ENCODE data around the gene TGFBR1.

Gene TGFBR1

DNA sequence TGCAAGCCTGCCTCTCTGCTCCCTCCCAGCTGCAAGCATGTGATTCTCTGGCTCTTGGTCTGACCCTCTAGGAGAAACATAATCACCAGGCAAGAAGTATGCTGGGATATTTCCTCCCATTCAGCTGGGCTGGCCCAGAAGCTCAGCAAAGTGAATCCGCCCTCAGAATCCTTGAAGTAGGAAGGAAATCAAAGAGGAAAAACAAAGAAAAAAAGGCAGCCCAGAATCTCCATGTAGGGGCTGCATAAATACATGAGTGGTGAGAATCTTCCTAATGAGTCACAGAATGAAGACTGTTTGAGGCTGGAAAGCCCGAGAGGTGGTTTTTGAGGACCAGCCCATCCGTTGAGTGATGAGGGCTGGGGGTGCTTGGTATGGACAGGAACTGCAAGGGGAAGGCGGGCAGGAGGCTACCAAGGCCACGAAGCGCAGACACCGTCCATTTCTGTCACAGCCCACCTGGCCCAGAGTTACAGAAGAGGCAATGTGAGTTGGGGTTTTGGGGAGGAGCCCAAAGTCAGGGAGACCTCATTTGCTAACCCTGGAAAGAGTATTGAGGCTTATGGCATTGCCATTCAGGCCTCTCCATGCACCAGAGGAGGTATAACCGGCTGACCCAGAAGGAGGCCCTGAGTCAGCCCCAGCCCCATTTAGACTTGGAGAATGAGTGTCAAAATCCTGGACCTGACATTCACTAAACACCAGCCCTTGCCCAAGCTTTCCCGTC is 33.4 kb upstream of the TGFBR1 start:
- Histone ChIP-seq H4K20me1 (ENCODE audit: control insufficient read depth, insufficient read depth, low read depth, low read length) (no peaks in the 10 kb centered on the region), H3F3A (ENCODE audit: control insufficient read depth, insufficient read depth) (no peaks in the 10 kb centered on the region), H3K36me3 (ENCODE audit: control insufficient read depth, low read length) (no peaks in the 10 kb centered on the region), H3K79me2 (ENCODE audit: control insufficient read depth, low read length) (no peaks in the 10 kb centered on the region), H3K9me2 (replicated peaks; ENCODE audit: control insufficient read depth, low read length) (no peaks in the 10 kb centered on the region), H3K27me3 (ENCODE audit: control insufficient read depth, low read length) (no peaks in the 10 kb centered on the region), H3K4me1 (ENCODE audit: control insufficient read depth, low read length) (peaks cover 2% of the 10 kb centered on the region), H3K9me3 (ENCODE audit: control insufficient read depth, insufficient read depth, low read length) (no peaks in the 10 kb centered on the region), H3K27ac (ENCODE audit: low read depth, low read length) (no peak overlapping the region), H3K4me3 (ENCODE audit: low read length) (no peak overlapping the region), H3K4me2 (ENCODE audit: low read length) (no peak overlapping the region)
- TF ChIP-seq, protein P1, sequence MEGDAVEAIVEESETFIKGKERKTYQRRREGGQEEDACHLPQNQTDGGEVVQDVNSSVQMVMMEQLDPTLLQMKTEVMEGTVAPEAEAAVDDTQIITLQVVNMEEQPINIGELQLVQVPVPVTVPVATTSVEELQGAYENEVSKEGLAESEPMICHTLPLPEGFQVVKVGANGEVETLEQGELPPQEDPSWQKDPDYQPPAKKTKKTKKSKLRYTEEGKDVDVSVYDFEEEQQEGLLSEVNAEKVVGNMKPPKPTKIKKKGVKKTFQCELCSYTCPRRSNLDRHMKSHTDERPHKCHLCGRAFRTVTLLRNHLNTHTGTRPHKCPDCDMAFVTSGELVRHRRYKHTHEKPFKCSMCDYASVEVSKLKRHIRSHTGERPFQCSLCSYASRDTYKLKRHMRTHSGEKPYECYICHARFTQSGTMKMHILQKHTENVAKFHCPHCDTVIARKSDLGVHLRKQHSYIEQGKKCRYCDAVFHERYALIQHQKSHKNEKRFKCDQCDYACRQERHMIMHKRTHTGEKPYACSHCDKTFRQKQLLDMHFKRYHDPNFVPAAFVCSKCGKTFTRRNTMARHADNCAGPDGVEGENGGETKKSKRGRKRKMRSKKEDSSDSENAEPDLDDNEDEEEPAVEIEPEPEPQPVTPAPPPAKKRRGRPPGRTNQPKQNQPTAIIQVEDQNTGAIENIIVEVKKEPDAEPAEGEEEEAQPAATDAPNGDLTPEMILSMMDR (IDR thresholded peaks at IDR 0.05; ENCODE audit: low read depth, low read length, poor library complexity, severe bottlenecking) = no peak
- no peak for TF ChIP-seq EZH2phosphoT487 (IDR thresholded peaks at IDR 0.05; ENCODE audit: borderline replicate concordance, low read length)

- H3K27ac ChIP-seq (ENCODE audit: low read depth, low read length) = no peak overlapping the region
Measured at GRCh38 chr9:99072040-99072394, 32.9 kb upstream of the TGFBR1 start.

DNA sequence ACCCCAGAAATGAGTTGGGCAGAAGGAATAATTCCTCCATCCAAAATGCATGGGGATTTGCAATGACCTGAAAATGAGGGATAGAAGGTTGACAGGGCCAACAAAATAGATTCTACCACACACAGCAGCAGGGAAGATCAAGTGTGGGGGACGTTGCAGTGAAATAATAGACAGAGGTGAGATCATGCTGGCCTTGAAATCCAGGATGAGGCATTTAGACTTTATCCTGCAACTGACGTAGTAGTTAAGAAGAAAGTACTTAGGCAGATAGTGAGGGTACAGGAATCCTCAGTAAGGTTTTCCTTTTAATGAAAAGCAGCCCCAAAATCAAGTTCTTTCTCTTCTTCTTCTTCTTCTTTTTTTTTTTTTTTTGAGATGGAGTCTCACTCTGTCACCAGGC is 31.6 kb upstream of the TGFBR1 start:
- Histone ChIP-seq H3K4me3 (ENCODE audit: low read length) (no peak overlapping the region), H3K9me2 (replicated peaks; ENCODE audit: control insufficient read depth, low read length) (no peaks in the 10 kb centered on the region)
- TF ChIP-seq, protein P1 (IDR thresholded peaks at IDR 0.05; ENCODE audit: low read depth, low read length, poor library complexity, severe bottlenecking) = no peak
- no peak for TF ChIP-seq EZH2phosphoT487 (IDR thresholded peaks at IDR 0.05; ENCODE audit: borderline replicate concordance, low read length)

More at GRCh38 chr9:99072040-99072394, 32.9 kb upstream of the TGFBR1 start:
- Histone ChIP-seq H3K4me3 (ENCODE audit: low read length) (no peak overlapping the region), H3K27me3 (ENCODE audit: control insufficient read depth, low read length) (no peaks in the 10 kb centered on the region), H3K4me1 (ENCODE audit: control insufficient read depth, low read length) (peaks cover 8% of the 10 kb centered on the region), H3K4me2 (ENCODE audit: low read length) (no peak overlapping the region), H3K79me2 (ENCODE audit: control insufficient read depth, low read length) (no peaks in the 10 kb centered on the region), H3K36me3 (ENCODE audit: control insufficient read depth, low read length) (no peaks in the 10 kb centered on the region), H3K9me3 (ENCODE audit: control insufficient read depth, insufficient read depth, low read length) (no peaks in the 10 kb centered on the region), H4K20me1 (ENCODE audit: control insufficient read depth, insufficient read depth, low read depth, low read length) (no peaks in the 10 kb centered on the region), H3F3A (ENCODE audit: control insufficient read depth, insufficient read depth) (no peaks in the 10 kb centered on the region), H3K9me2 (replicated peaks; ENCODE audit: control insufficient read depth, low read length) (no peaks in the 10 kb centered on the region)
- TF ChIP-seq, protein P1 (IDR thresholded peaks at IDR 0.05; ENCODE audit: low read depth, low read length, poor library complexity, severe bottlenecking) = no peak

More for the DNA sequence above, 31.6 kb upstream of the TGFBR1 start:
- Histone ChIP-seq H4K20me1 (ENCODE audit: control insufficient read depth, insufficient read depth, low read depth, low read length) (no peaks in the 10 kb centered on the region), H3K9me3 (ENCODE audit: control insufficient read depth, insufficient read depth, low read length) (no peaks in the 10 kb centered on the region), H3K4me2 (ENCODE audit: low read length) (no peak overlapping the region), H3K27me3 (ENCODE audit: control insufficient read depth, low read length) (no peaks in the 10 kb centered on the region), H3K36me3 (ENCODE audit: control insufficient read depth, low read length) (no peaks in the 10 kb centered on the region), H3K79me2 (ENCODE audit: control insufficient read depth, low read length) (no peaks in the 10 kb centered on the region), H3F3A (ENCODE audit: control insufficient read depth, insufficient read depth) (no peaks in the 10 kb centered on the region), H3K27ac (ENCODE audit: low read depth, low read length) (no peak overlapping the region), H3K4me1 (ENCODE audit: control insufficient read depth, low read length) (peaks cover 9% of the 10 kb centered on the region)

Data from DOHH2 (cell line).